RWPE1 (cell line): Measurements from ENCODE around the gene ARHGEF4.

ENCODE experiments used
- CTCF ChIA-PET: fragments of 350-600 bp; sonication (Branson Sonifier 250); formaldehyde crosslinking; extraction: SDS; loops from one replicate; lab custom pipeline; 2021; lab: Yijun Ruan, JAX
- POLR2A ChIA-PET: fragments of 400-600 bp; formaldehyde crosslinking; extraction: SDS; loops from one replicate; lab custom pipeline; 2020; ENCODE audit warnings: antibody characterized with exemption; ENCODE audit not compliant: low non-redundant PET; lab: Yijun Ruan, JAX
- DNase-seq: peaks from one replicate; pipeline ENCODE4 v3.0.0; 2012; ENCODE audit warnings: low spot score
- H3K27ac ChIP-seq: fragments of 450-650 bp; 2 replicates; pipeline ENCODE4 v1.5.1; 2017
- CTCF ChIP-seq: fragments of 450-650 bp; conservative IDR thresholded peaks from 2 replicates; pipeline ENCODE4 v1.5.1; 2017; ENCODE audit warnings: low read depth, mild to moderate bottlenecking

Gene ARHGEF4

GRCh38 chr2:130911996-130912395, 75.3 kb downstream of the ARHGEF4 start:
- H3K27ac ChIP-seq, result peak overlapping the region; percentile 77
- TF ChIP-seq CTCF, result no peak
- CTCF ChIA-PET, result interaction anchor here (1.0 kb wide), 1 partner anchor 114 kb away, joined by 5 read pairs; no protein-coding TSS in a partner anchor
- POLR2A ChIA-PET, result no interaction called here
- DNase-seq, result peak; percentile 57

GRCh38 chr2:130912471-130912870, 75.8 kb downstream of the ARHGEF4 start:
- DNase-seq, result no peak
- peak overlapping the region; percentile 77 for H3K27ac ChIP-seq
- POLR2A ChIA-PET, result no interaction called here
- TF ChIP-seq CTCF, result no peak
- CTCF ChIA-PET, result no interaction called here

- TF ChIP-seq CTCF, result no peak
- CTCF ChIA-PET, result no interaction called here
- H3K27ac ChIP-seq, result peak overlapping the region; percentile 63
- POLR2A ChIA-PET, result interaction anchor here (0.6 kb wide), 1 partner anchor 929 kb away, joined by 3 read pairs; no protein-coding TSS in a partner anchor
- DNase-seq, result no peak
Observed at GRCh38 chr2:130913891-130914290, 77.2 kb downstream of the ARHGEF4 start.

GRCh38 chr2:130915149-130915548, 78.4 kb downstream of the ARHGEF4 start:
- ChIA-PET CTCF (interaction anchor here (0.5 kb wide), 1 partner anchor 96 kb away, joined by 4 read pairs; no protein-coding TSS in a partner anchor), POLR2A (no interaction called here)
- TF ChIP-seq CTCF, result no peak
- no peak for DNase-seq
- peak overlapping the region; percentile 63 for H3K27ac ChIP-seq

- POLR2A ChIA-PET, result no interaction called here
- CTCF ChIA-PET, result interaction anchor here (0.6 to 0.7 kb wide), 2 partner anchors 55 to 118 kb away, joined by 3 read pairs; no protein-coding TSS in a partner anchor
Observed at GRCh38 chr2:130915595-130916437, 79.1 kb downstream of the ARHGEF4 start.

GRCh38 chr2:130916438-130916705, 79.7 kb downstream of the ARHGEF4 start:
- TF ChIP-seq CTCF, result no peak
- CTCF ChIA-PET, result interaction anchor here (0.6 kb wide), 1 partner anchor 55 kb away, joined by 3 read pairs; no protein-coding TSS in a partner anchor
- POLR2A ChIA-PET, result no interaction called here
- H3K27ac ChIP-seq, result peak overlapping the region; percentile 63
- DNase-seq, result no peak

More at GRCh38 chr2:130915595-130916437, 79.1 kb downstream of the ARHGEF4 start:
- no peak for DNase-seq
- no peak for TF ChIP-seq CTCF
- peak overlapping the region; percentile 63 for H3K27ac ChIP-seq
